Tibial nerve (tissue), 4 donors: Measurements from ENCODE around the gene ABRACL. TPM values are rescaled to one million over a fixed set of nuclear protein-coding genes. Genes with fewer than 3 reads are reported as not detected.

Source experiments
- DNase-seq, 2 donors: peaks; one replicate each; pipeline ENCODE4 v3.0.0-alpha.2; 2019; ENCODE audit warnings: low spot score in 2 of 2
- H3K27ac ChIP-seq, 4 donors: fragments of 200-600 bp; sonication (generic) in 3 of 4; one replicate each; pipeline ENCODE4 v1.5.1; 2017 to 2019; ENCODE audit warnings: mild to moderate bottlenecking in 1 of 4
- H3K27me3 ChIP-seq, 2 donors: fragments of 200-600 bp; sonication (generic) in 1 of 2; one replicate each; pipeline versions ENCODE4 v1.5.1 to v1.6.0; 2017 to 2019
- H3K36me3 ChIP-seq, 3 donors: fragments of 200-600 bp; sonication (generic); one replicate each; pipeline ENCODE4 v1.5.1; 2018 to 2019
- H3K4me1 ChIP-seq, 4 donors: fragments of 200-600 bp; sonication (generic) in 3 of 4; one replicate each; pipeline ENCODE4 v1.5.1; 2017 to 2019
- H3K4me3 ChIP-seq, 4 donors: fragments of 200-600 bp; sonication (generic) in 3 of 4; one replicate each; pipeline ENCODE4 v1.5.1; 2017 to 2019; ENCODE audit warnings: mild to moderate bottlenecking in 1 of 4, moderate library complexity in 1 of 4
- H3K9me3 ChIP-seq, 4 donors: fragments of 200-600 bp; sonication (generic) in 3 of 4; one replicate each; pipeline ENCODE4 v1.5.1; 2017 to 2019
- CTCF ChIP-seq, 5 experiments: fragments of 200-600 bp in 3 of 5; fragments of 450-650 bp in 2 of 5; sonication (generic) in 3 of 5; IDR thresholded peaks; one replicate each; pipeline ENCODE4 v1.5.1; 2016 to 2019; ENCODE audit warnings: antibody characterized with exemption in 5 of 5, mild to moderate bottlenecking in 3 of 5, moderate library complexity in 2 of 5
- EP300 ChIP-seq, 2 donors: sonication (generic); formaldehyde crosslinking; IDR thresholded peaks; one replicate each; pipeline ENCODE4 v1.6.1; 2017; ENCODE audit warnings: antibody characterized with exemption in 2 of 2, mild to moderate bottlenecking in 1 of 2
- POLR2A ChIP-seq, 2 donors: fragments of 450-650 bp; IDR thresholded peaks; one replicate each; pipeline ENCODE4 v1.6.1; 2017; ENCODE audit warnings: antibody characterized with exemption in 2 of 2, mild to moderate bottlenecking in 2 of 2, moderate library complexity in 2 of 2
- WGBS, 2 donors: methylation state at CpG; one replicate each; pipeline ENCODE4 v1.1.5; 2018; 5-methylcytosine and 5-hydroxymethylcytosine counted together
- total RNA-seq, 4 donors: library from RNA; depleted of rRNA; stranded (reverse); fragments of >200 nt; gene quantifications; one replicate each; pipeline ENCODE4 v1.1.0, GENCODE V29; 2016

ABRACL gene
- 1 to 10 TPM; 2.2 to 4.6 (median 3.2) TPM for total RNA-seq

GRCh38 chr6:139028658-139029469 lies at the start of gene ABRACL:
TSS of gene ABRACL (plus strand) at chr6:139028745. CDS start at chr6:139034161, 5,416 bp downstream.
- H3K27ac ChIP-seq = peak within 1 kb of the TSS in 3 of 4 donors; percentile 72 to 85 (median 73)

GRCh38 chr6:138979365-138979764 lies 49.2 kb upstream of the ABRACL start:
- H3K9me3 ChIP-seq = no peaks in the 10 kb centered on the region
- TF ChIP-seq CTCF (IDR thresholded peaks at IDR 0.05) (no peak), POLR2A (IDR thresholded peaks at IDR 0.05) (no peak), EP300 (IDR thresholded peaks at IDR 0.05) (no peak)
- no peak for DNase-seq
- 78 to 81% methylated on average over 2 of the region's 2 CpGs for WGBS, 2 donors
- H3K4me1 ChIP-seq = peaks cover 0 to 55% (median 11%) of the 10 kb centered on the region in 4 donors
- no peaks in the 10 kb centered on the region for H3K36me3 ChIP-seq
- no peak overlapping the region for H3K4me3 ChIP-seq
- H3K27me3 ChIP-seq = no peaks in the 10 kb centered on the region
- no peak overlapping the region for H3K27ac ChIP-seq

More at GRCh38 chr6:139028658-139029469, at the start of gene ABRACL:
- TF ChIP-seq EP300 (IDR thresholded peaks at IDR 0.05) (peak in 1 of 2 donors; percentile 5), CTCF (IDR thresholded peaks at IDR 0.05) (no peak), POLR2A (IDR thresholded peaks at IDR 0.05) (peak in 1 of 2 donors; percentile 12)
- no peaks in the 10 kb centered on the region for H3K27me3 ChIP-seq
- DNase-seq = peak in 1 of 2 donors; percentile 25
- H3K4me1 ChIP-seq = peaks cover 0 to 23% (median 12%) of the 10 kb centered on the region in 4 donors
- H3K4me3 ChIP-seq = peak within 1 kb of the TSS; percentile 47 to 84 (median 70)
- H3K9me3 ChIP-seq = no peaks in the 10 kb centered on the region
- 0% methylated on average over 36 to 54 of the region's 77 CpGs for WGBS, 2 donors
- H3K36me3 ChIP-seq = no peaks in the 10 kb centered on the region

- Histone ChIP-seq H3K9me3 (no peaks in the 10 kb centered on the region), H3K27ac (no peak overlapping the region), H3K4me1 (peaks cover 0 to 55% (median 10%) of the 10 kb centered on the region in 4 donors), H3K36me3 (no peaks in the 10 kb centered on the region), H3K4me3 (no peak overlapping the region), H3K27me3 (no peaks in the 10 kb centered on the region)
- TF ChIP-seq POLR2A (IDR thresholded peaks at IDR 0.05) (no peak), EP300 (IDR thresholded peaks at IDR 0.05) (no peak)
- DNase-seq = no peak
- WGBS, 2 donors = 95% methylated on average over 5 of the region's 5 CpGs
Measured at GRCh38 chr6:138979813-138980668, 48.5 kb upstream of the ABRACL start.

GRCh38 chr6:138981416-138981815 lies 47.1 kb upstream of the ABRACL start:
- WGBS, 2 donors = 67 to 72% methylated on average over 2 of the region's 2 CpGs
- H3K4me3 ChIP-seq = no peak overlapping the region
- H3K4me1 ChIP-seq = peaks cover 0 to 67% (median 19%) of the 10 kb centered on the region in 4 donors
- H3K36me3 ChIP-seq = no peaks in the 10 kb centered on the region
- H3K27ac ChIP-seq = no peak overlapping the region
- no peaks in the 10 kb centered on the region for H3K9me3 ChIP-seq
- DNase-seq = no peak
- no peak for TF ChIP-seq EP300 (IDR thresholded peaks at IDR 0.05)
- no peak for TF ChIP-seq POLR2A (IDR thresholded peaks at IDR 0.05)
- TF ChIP-seq CTCF (IDR thresholded peaks at IDR 0.05) = no peak
- H3K27me3 ChIP-seq = no peaks in the 10 kb centered on the region

GRCh38 chr6:138986578-138986977 lies 42.0 kb upstream of the ABRACL start:
- Histone ChIP-seq H3K9me3 (no peaks in the 10 kb centered on the region), H3K27me3 (no peaks in the 10 kb centered on the region), H3K27ac (peak overlapping the region in 3 of 4 donors; percentile 67 to 92 (median 88)), H3K36me3 (no peaks in the 10 kb centered on the region), H3K4me3 (peak overlapping the region; percentile 74 to 91 (median 80)), H3K4me1 (peaks cover 0 to 55% (median 20%) of the 10 kb centered on the region in 4 donors)
- TF ChIP-seq CTCF (IDR thresholded peaks at IDR 0.05) (no peak), EP300 (IDR thresholded peaks at IDR 0.05) (no peak), POLR2A (IDR thresholded peaks at IDR 0.05) (no peak)
- DNase-seq = no peak
- WGBS, 2 donors = 8 to 12% methylated on average over 3 of the region's 3 CpGs
